Breast epithelium (tissue), 3 donors: ENCODE measurements around the gene RNF224.

Experiments used
- POLR2A ChIP-seq: fragments of 450-650 bp; IDR thresholded peaks from one replicate; pipeline ENCODE4 v1.6.1; 2016; ENCODE audit warnings: antibody characterized with exemption, mild to moderate bottlenecking, moderate library complexity
- TF ChIP-seq, protein P1 (sequence below), 3 donors: fragments of 450-650 bp; IDR thresholded peaks; one replicate each; pipeline ENCODE4 v1.5.1; 2016 to 2017; ENCODE audit warnings: antibody characterized with exemption in 3 of 3, mild to moderate bottlenecking in 3 of 3, moderate library complexity in 3 of 3

- TF ChIP-seq, protein P1, sequence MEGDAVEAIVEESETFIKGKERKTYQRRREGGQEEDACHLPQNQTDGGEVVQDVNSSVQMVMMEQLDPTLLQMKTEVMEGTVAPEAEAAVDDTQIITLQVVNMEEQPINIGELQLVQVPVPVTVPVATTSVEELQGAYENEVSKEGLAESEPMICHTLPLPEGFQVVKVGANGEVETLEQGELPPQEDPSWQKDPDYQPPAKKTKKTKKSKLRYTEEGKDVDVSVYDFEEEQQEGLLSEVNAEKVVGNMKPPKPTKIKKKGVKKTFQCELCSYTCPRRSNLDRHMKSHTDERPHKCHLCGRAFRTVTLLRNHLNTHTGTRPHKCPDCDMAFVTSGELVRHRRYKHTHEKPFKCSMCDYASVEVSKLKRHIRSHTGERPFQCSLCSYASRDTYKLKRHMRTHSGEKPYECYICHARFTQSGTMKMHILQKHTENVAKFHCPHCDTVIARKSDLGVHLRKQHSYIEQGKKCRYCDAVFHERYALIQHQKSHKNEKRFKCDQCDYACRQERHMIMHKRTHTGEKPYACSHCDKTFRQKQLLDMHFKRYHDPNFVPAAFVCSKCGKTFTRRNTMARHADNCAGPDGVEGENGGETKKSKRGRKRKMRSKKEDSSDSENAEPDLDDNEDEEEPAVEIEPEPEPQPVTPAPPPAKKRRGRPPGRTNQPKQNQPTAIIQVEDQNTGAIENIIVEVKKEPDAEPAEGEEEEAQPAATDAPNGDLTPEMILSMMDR (IDR thresholded peaks at IDR 0.05): no peak
- no peak for TF ChIP-seq POLR2A
These were observed 29.1 kb downstream of the RNF224 start for GRCh38 chr9:137256362-137256761.
